HepG2 (cell line): ENCODE measurements around the gene IRF1. TPM values are rescaled to one million over a fixed set of nuclear protein-coding genes. Genes with fewer than 3 reads are reported as not detected.

ENCODE experiments used
- ATAC-seq: fragments of 200-7000 bp; cut with Tn5 transposase; 3 replicates; pipeline ENCODE4 v1.9.1; 2020; ENCODE audit warnings: mild to moderate bottlenecking, moderate library complexity
- BruUV-seq: library from RNA; stranded (reverse); fragments of 400-500 nt; replicated peaks from 2 replicates; lab custom pipeline; 2021; lab: Mats Ljungman, UMichigan
- CTCF ChIA-PET: fragments of 300-600 bp; formaldehyde crosslinking; extraction: SDS; loops from one replicate; lab custom pipeline; 2021; ENCODE audit warnings: low total read pairs, inconsistent platforms, low intra/inter-chr PET ratio; lab: Yijun Ruan, JAX
- POLR2A ChIA-PET: fragments of 350-600 bp; sonication (Branson Sonifier 250); formaldehyde crosslinking; loops from one replicate; lab custom pipeline; 2020; ENCODE audit warnings: antibody characterized with exemption, inconsistent platforms; lab: Yijun Ruan, JAX
- DNase-seq: peaks from one replicate; pipeline ENCODE4 v3.0.0-alpha.2; 2015; ENCODE audit warnings: low spot score
- FAIRE-seq: peaks from 3 replicates; lab custom pipeline; 2011; peaks lifted over from hg19 to GRCh38; lab: Jason Lieb, UNC
- H2AFZ ChIP-seq: one replicate; pipeline ENCODE4 v1.6.1; 2011; ENCODE audit warnings: low read length, inconsistent platforms
- H3K27ac ChIP-seq: fragments of 300-600 bp; 3 replicates; pipeline ENCODE4 v1.8.0; 2011; ENCODE audit warnings: mixed run types, mild to moderate bottlenecking, mixed read lengths, low read length, inconsistent platforms; ENCODE audit not compliant: insufficient read depth; ENCODE audit errors: extremely low read length
- H3K27me3 ChIP-seq, 2 experiments: fragments of 200-600 bp in 1 of 2; 2 replicates in 1 of 2; 3 replicates in 1 of 2; pipeline versions ENCODE4 v1.6.0 to v1.8.0; 2011; ENCODE audit warnings: low read length in 2 of 2, mild to moderate bottlenecking in 2 of 2, moderate library complexity in 2 of 2, inconsistent platforms in 1 of 2; ENCODE audit not compliant: insufficient read depth in 2 of 2, control insufficient read depth in 1 of 2
- H3K36me3 ChIP-seq, 2 experiments: fragments of 200-600 bp in 1 of 2; replicated peaks in 1 of 2; 2 replicates in 1 of 2; 3 replicates in 1 of 2; pipeline versions ENCODE4 v1.5.1 to v1.8.0; 2011; ENCODE audit warnings: low read length in 2 of 2, inconsistent platforms in 1 of 2; ENCODE audit not compliant: insufficient read depth in 2 of 2, control insufficient read depth in 1 of 2
- H3K4me1 ChIP-seq: 2 replicates; pipeline ENCODE4 v1.5.1; 2012; ENCODE audit warnings: low read length, inconsistent platforms; ENCODE audit not compliant: insufficient read depth
- H3K4me2 ChIP-seq: 2 replicates; pipeline ENCODE4 v1.6.0; 2011; ENCODE audit warnings: low read depth, low read length, inconsistent platforms
- H3K4me3 ChIP-seq, 3 experiments: fragments of 200-600 bp in 1 of 3; sonication (generic), shearing (Covaris generic) in 1 of 3; replicated peaks in 1 of 3; 2 replicates each; pipeline ENCODE4 v1.5.1; 2011 to 2016; ENCODE audit warnings: low read length in 3 of 3, inconsistent platforms in 2 of 3, low read depth in 2 of 3, mild to moderate bottlenecking in 2 of 3, control low read depth in 1 of 3, mixed read lengths in 1 of 3; ENCODE audit not compliant: insufficient read depth in 1 of 3
- H3K79me2 ChIP-seq: one replicate; pipeline ENCODE4 v1.6.1; 2011; ENCODE audit warnings: low read length, inconsistent platforms; ENCODE audit not compliant: insufficient read depth
- H3K9ac ChIP-seq: 2 replicates; pipeline ENCODE4 v1.6.0; 2011; ENCODE audit warnings: mild to moderate bottlenecking, low read depth, low read length, inconsistent platforms; ENCODE audit not compliant: insufficient read depth
- H3K9me3 ChIP-seq: 2 replicates; pipeline ENCODE4 v1.5.1; 2012; ENCODE audit warnings: mild to moderate bottlenecking, low read length
- H4K20me1 ChIP-seq: 2 replicates; pipeline ENCODE4 v1.6.0; 2011; ENCODE audit warnings: inconsistent platforms, mild to moderate bottlenecking, low read length, moderate library complexity; ENCODE audit not compliant: insufficient read depth
- HNRNPL ChIP-seq: fragments of 200-400 bp; formaldehyde crosslinking; IDR thresholded peaks from 2 replicates; pipeline ENCODE4 v1.6.1; 2017; ENCODE audit warnings: mild to moderate bottlenecking, low read depth, low read length
- MAZ ChIP-seq, 2 experiments: sonication (generic) in 1 of 2; formaldehyde crosslinking in 1 of 2; IDR thresholded peaks; 2 replicates each; pipeline versions ENCODE4 v1.5.0 to v1.6.1; 2012 to 2020; ENCODE audit warnings: low read depth in 2 of 2, mild to moderate bottlenecking in 2 of 2, borderline replicate concordance in 1 of 2, improper control_type of control experiment in 1 of 2, low read length in 1 of 2, missing genetic modification reagents in 1 of 2, moderate library complexity in 1 of 2
- PHF8 ChIP-seq: sonication (generic); formaldehyde crosslinking; IDR thresholded peaks from 2 replicates; pipeline ENCODE4 v1.5.0; 2020; ENCODE audit warnings: missing genetic modification reagents
- ZBTB21 ChIP-seq: sonication (generic); formaldehyde crosslinking; IDR thresholded peaks from 2 replicates; pipeline ENCODE4 v1.4.0; 2020; ENCODE audit warnings: missing genetic modification reagents
- ZNF343 ChIP-seq: sonication (generic); formaldehyde crosslinking; IDR thresholded peaks from 2 replicates; pipeline ENCODE4 v1.4.0; 2020; ENCODE audit warnings: mild to moderate bottlenecking, missing genetic modification reagents
- ZNF441 ChIP-seq: sonication (generic); formaldehyde crosslinking; IDR thresholded peaks from 2 replicates; pipeline ENCODE4 v1.7.0; 2021; ENCODE audit warnings: missing genetic modification reagents, borderline replicate concordance
- WGBS: methylation state at CpG from one replicate; pipeline ENCODE4 v1.1.6; 2017; ENCODE audit warnings: low lambda C conversion rate; 5-methylcytosine and 5-hydroxymethylcytosine counted together
- in situ Hi-C: cut with HindIII; loops from 2 replicates; pipeline ENCODE4 v1.10.0; 2017; ENCODE audit warnings: low pct_unique_long_range_greater_than_20kb; ENCODE audit not compliant: extremely low pct_ligation_motif_present
- intact Hi-C: fragments of 100-400 bp; cut with micrococcal nuclease; formaldehyde crosslinking; loops from one replicate; pipeline ENCODE4 v1.10.0; 2022; ENCODE audit not compliant: unreplicated experiment
- polyA plus RNA-seq, 8 experiments: library from polyadenylated mRNA; depleted of rRNA in 3 of 8; stranded (reverse) in 7 of 8; unstranded in 1 of 8; fragments of >200 nt; fragmentation: Illumina TruSeq in 4 of 8; extraction: Trizol in 4 of 8; gene quantifications; 2 replicates each; pipeline versions ENCODE4 v1.2.1 to v1.2.3, GENCODE V29; 2011 to 2016; ENCODE audit warnings: low read depth in 4 of 8, missing spikeins in 1 of 8, mixed read lengths in 1 of 8; ENCODE audit not compliant: insufficient read depth in 1 of 8
- total RNA-seq, 5 experiments: library from RNA; depleted of rRNA; stranded (reverse); fragments of >200 nt; fragmentation: Illumina TruSeq; extraction: Trizol; gene quantifications; 2 replicates each; pipeline ENCODE4 v1.2.3, GENCODE V29; 2016; ENCODE audit warnings: low read depth in 1 of 5
- TF ChIP-seq, protein P1 (sequence below): sonication (generic); formaldehyde crosslinking; IDR thresholded peaks from 2 replicates; pipeline ENCODE4 v1.5.0; 2020; ENCODE audit warnings: mild to moderate bottlenecking, missing genetic modification reagents
- TF ChIP-seq, protein P2 (sequence below): sonication (generic); formaldehyde crosslinking; IDR thresholded peaks from one replicate; pipeline ENCODE4 v1.5.1; 2020; ENCODE audit warnings: mild to moderate bottlenecking, missing genetic modification reagents; ENCODE audit errors: not compliant biosample characterization
- TF ChIP-seq, protein P3 (sequence below): sonication (generic); formaldehyde crosslinking; IDR thresholded peaks from 2 replicates; pipeline ENCODE4 v1.9.0; 2022; ENCODE audit warnings: low read depth, missing genetic modification reagents

Gene IRF1
- total and polyA plus RNA-seq, 2 of the 13 experiments (the other 11 are each of a cell fraction or from before 2014, with no cell fraction given) = 4.1 to 8.8 TPM

DNA sequence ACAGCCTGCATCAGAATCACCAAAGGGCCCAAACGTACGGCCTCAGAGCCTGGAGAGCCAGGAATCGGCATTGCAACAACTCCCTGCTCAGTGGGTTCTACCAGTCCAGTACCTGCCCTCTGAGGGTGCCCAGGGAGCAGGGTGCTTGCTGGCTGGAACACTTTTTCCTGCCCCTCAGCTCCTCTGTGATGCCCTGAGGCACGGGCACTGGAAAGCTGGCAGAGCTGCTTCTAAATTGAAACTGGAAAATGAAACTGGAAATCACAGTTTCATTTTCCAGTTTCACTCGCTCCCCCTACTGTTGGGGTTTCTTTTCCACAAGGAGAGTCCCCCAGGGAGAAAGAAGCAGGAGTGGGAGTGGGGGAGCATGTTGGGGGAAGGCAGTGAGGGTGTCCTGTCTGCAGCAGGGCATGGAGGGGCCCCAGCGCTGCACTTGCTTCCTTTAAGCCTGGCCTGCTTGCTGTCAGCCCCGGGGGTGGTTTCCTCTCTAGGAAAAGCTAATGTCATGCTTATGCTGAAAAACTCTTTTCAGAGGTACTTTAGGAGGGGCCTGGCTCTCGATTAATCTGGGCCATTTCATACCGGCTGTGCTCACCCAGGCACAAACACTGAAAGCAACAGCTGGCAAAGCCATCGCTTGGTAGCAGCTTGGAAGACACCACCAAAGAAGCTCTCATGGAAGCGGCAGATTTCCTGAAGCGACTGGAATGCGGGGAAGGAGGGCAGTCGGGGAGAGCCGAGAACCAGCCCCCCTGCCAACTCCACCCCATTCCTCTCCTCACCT lies 26.2 kb downstream of the IRF1 start:
- Histone ChIP-seq H3K4me2 (peak overlapping the region; percentile 90), H3K4me1 (peaks cover 98% of the 10 kb centered on the region)
- TF ChIP-seq MAZ (IDR thresholded peaks at IDR 0.05; ENCODE audit: borderline replicate concordance, low read depth, low read length) (no peak), MAZ (CRISPR knock-in tag; IDR thresholded peaks at IDR 0.05; ENCODE audit: low read depth) (no peak), ZNF343 (CRISPR knock-in tag) (no peak), HNRNPL (0 out of 2 replicates have a peak, but pooled peaks have one; percentile 61), ZNF441 (no peak), PHF8 (CRISPR knock-in tag) (peak; percentile 33; the same call in 1 of the 2 replicates), ZBTB21 (CRISPR knock-in tag) (no peak)
- TF ChIP-seq, protein P1, sequence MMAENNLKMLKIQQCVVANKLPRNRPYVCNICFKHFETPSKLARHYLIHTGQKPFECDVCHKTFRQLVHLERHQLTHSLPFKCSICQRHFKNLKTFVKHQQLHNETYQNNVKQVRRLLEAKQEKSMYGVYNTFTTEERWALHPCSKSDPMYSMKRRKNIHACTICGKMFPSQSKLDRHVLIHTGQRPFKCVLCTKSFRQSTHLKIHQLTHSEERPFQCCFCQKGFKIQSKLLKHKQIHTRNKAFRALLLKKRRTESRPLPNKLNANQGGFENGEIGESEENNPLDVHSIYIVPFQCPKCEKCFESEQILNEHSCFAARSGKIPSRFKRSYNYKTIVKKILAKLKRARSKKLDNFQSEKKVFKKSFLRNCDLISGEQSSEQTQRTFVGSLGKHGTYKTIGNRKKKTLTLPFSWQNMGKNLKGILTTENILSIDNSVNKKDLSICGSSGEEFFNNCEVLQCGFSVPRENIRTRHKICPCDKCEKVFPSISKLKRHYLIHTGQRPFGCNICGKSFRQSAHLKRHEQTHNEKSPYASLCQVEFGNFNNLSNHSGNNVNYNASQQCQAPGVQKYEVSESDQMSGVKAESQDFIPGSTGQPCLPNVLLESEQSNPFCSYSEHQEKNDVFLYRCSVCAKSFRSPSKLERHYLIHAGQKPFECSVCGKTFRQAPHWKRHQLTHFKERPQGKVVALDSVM (CRISPR knock-in tag) = no peak
- TF ChIP-seq, protein P2, sequence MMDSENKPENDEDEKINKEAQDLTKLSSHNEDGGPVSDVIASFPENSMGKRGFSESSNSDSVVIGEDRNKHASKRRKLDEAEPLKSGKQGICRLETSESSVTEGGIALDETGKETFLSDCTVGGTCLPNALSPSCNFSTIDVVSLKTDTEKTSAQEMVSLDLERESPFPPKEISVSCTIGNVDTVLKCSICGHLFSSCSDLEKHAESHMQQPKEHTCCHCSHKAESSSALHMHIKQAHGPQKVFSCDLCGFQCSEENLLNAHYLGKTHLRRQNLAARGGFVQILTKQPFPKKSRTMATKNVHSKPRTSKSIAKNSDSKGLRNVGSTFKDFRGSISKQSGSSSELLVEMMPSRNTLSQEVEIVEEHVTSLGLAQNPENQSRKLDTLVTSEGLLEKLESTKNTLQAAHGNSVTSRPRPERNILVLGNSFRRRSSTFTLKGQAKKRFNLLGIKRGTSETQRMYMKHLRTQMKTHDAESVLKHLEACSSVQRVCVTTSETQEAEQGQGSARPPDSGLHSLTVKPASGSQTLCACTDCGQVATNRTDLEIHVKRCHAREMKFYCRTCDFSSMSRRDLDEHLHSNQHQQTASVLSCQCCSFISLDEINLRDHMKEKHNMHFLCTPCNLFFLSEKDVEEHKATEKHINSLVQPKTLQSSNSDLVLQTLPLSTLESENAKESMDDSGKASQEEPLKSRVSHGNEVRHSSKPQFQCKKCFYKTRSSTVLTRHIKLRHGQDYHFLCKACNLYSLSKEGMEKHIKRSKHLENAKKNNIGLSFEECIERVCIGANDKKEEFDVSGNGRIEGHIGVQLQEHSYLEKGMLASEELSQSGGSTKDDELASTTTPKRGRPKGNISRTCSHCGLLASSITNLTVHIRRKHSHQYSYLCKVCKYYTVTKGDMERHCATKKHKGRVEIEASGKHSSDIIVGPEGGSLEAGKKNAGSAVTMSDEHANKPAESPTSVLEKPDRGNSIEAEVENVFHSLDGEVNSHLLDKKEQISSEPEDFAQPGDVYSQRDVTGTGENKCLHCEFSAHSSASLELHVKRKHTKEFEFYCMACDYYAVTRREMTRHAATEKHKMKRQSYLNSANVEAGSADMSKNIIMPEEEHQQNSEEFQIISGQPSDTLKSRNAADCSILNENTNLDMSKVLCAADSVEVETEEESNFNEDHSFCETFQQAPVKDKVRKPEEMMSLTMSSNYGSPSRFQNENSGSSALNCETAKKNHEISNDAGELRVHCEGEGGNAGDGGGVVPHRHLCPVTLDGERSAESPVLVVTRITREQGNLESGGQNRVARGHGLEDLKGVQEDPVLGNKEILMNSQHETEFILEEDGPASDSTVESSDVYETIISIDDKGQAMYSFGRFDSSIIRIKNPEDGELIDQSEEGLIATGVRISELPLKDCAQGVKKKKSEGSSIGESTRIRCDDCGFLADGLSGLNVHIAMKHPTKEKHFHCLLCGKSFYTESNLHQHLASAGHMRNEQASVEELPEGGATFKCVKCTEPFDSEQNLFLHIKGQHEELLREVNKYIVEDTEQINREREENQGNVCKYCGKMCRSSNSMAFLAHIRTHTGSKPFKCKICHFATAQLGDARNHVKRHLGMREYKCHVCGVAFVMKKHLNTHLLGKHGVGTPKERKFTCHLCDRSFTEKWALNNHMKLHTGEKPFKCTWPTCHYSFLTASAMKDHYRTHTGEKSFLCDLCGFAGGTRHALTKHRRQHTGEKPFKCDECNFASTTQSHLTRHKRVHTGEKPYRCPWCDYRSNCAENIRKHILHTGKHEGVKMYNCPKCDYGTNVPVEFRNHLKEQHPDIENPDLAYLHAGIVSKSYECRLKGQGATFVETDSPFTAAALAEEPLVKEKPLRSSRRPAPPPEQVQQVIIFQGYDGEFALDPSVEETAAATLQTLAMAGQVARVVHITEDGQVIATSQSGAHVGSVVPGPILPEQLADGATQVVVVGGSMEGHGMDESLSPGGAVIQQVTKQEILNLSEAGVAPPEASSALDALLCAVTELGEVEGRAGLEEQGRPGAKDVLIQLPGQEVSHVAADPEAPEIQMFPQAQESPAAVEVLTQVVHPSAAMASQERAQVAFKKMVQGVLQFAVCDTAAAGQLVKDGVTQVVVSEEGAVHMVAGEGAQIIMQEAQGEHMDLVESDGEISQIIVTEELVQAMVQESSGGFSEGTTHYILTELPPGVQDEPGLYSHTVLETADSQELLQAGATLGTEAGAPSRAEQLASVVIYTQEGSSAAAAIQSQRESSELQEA (CRISPR knock-in tag) = no peak
- TF ChIP-seq, protein P3, sequence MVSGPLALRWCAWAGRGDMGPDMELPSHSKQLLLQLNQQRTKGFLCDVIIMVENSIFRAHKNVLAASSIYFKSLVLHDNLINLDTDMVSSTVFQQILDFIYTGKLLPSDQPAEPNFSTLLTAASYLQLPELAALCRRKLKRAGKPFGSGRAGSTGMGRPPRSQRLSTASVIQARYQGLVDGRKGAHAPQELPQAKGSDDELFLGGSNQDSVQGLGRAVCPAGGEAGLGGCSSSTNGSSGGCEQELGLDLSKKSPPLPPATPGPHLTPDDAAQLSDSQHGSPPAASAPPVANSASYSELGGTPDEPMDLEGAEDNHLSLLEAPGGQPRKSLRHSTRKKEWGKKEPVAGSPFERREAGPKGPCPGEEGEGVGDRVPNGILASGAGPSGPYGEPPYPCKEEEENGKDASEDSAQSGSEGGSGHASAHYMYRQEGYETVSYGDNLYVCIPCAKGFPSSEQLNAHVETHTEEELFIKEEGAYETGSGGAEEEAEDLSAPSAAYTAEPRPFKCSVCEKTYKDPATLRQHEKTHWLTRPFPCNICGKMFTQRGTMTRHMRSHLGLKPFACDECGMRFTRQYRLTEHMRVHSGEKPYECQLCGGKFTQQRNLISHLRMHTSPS (CRISPR knock-in tag) = peak; percentile 39; the same call in 1 of the 2 replicates

More for the DNA sequence above, 26.2 kb downstream of the IRF1 start:
- ChIA-PET CTCF (no interaction called here), POLR2A (interaction anchor here (1.0 to 2.0 kb wide), 4 partner anchors 9 to 37 kb away, joined by 3 to 12 read pairs (median 9); partner anchors contain the start of gene IRF1)
- no peaks in the 10 kb centered on the region for H3K27me3 ChIP-seq
- no peak overlapping the region for H3K27ac ChIP-seq
- no peaks in the 10 kb centered on the region for H3K36me3 ChIP-seq
- H3K9me3 ChIP-seq = no peaks in the 10 kb centered on the region
- H3K9ac ChIP-seq = peak overlapping the region; percentile 53
- DNase-seq (no peak), ATAC-seq (peak; percentile 5; the same call in 2 of the 3 replicates), FAIRE-seq (no peak)
- 60% methylated on average over 11 of the region's 15 CpGs for WGBS
- no peaks in the 10 kb centered on the region for H4K20me1 ChIP-seq
- peak overlapping the region; percentile 47 to 71 (median 56) for H3K4me3 ChIP-seq
- in situ Hi-C loops = no loop called here
- peak overlapping the region; percentile 58 for H2AFZ ChIP-seq
- intact Hi-C loops = loop anchor here (5.0 kb wide), 1 partner anchor 33 kb away; no protein-coding TSS in a partner anchor
- BruUV-seq = no TSS peak
- H3K79me2 ChIP-seq = no peaks in the 10 kb centered on the region
